Head of caudate nucleus (tissue), 42 donors: Measurements from ENCODE around the gene BRSK1.
A peak's percentile ranks its signal among the peaks of the same experiment; 100 is the strongest.

ENCODE experiments used
- DNase-seq, 42 donors: peaks; one replicate each; pipeline versions ENCODE4 v3.0.0 to v3.0.0-alpha.2; 2020 to 2021; ENCODE audit warnings: mixed read lengths in 7 of 42
- intact Hi-C: fragments of 100-400 bp; cut with DNase I; formaldehyde crosslinking; loops from one replicate; pipeline ENCODE4 v1.15.0; 2022

The BRSK1 gene

GRCh38 chr19:55283548-55284377, at the start of gene BRSK1:
BRSK1 (plus strand) TSS chr19:55283997; CDS start chr19:55284443, 446 bp downstream.
- DNase-seq = peak; percentile 71 to 95 (median 89)
- intact Hi-C loops = no loop called here

GRCh38 chr19:55238030-55238429, 45.8 kb upstream of the BRSK1 start:
- intact Hi-C loops = no loop called here
- DNase-seq = no peak

GRCh38 chr19:55239004-55239403, 44.8 kb upstream of the BRSK1 start:
- intact Hi-C loops = no loop called here
- DNase-seq = no peak

GRCh38 chr19:55240713-55241020, 43.1 kb upstream of the BRSK1 start:
- intact Hi-C loops = no loop called here
- no peak for DNase-seq

GRCh38 chr19:55241143-55241934, 42.5 kb upstream of the BRSK1 start:
- no peak for DNase-seq
- intact Hi-C loops = no loop called here

GRCh38 chr19:55241935-55242464, 41.8 kb upstream of the BRSK1 start:
- no peak for DNase-seq

GRCh38 chr19:55242517-55242916, 41.3 kb upstream of the BRSK1 start:
- intact Hi-C loops = no loop called here
- no peak for DNase-seq

More at GRCh38 chr19:55241935-55242464, 41.8 kb upstream of the BRSK1 start:
- intact Hi-C loops = no loop called here

- intact Hi-C loops = no loop called here
- DNase-seq = no peak
Measured at GRCh38 chr19:55244004-55244680, 39.7 kb upstream of the BRSK1 start.

GRCh38 chr19:55245236-55245904, 38.4 kb upstream of the BRSK1 start:
- DNase-seq = no peak
- intact Hi-C loops = no loop called here

- DNase-seq = no peak
- intact Hi-C loops = no loop called here
Measured at GRCh38 chr19:55246462-55247451, 37.0 kb upstream of the BRSK1 start.

- intact Hi-C loops = no loop called here
- DNase-seq = no peak
Measured at GRCh38 chr19:55247621-55248099, 36.1 kb upstream of the BRSK1 start.

- intact Hi-C loops = no loop called here
- DNase-seq = no peak
Measured at GRCh38 chr19:55248166-55248675, 35.6 kb upstream of the BRSK1 start.

- no peak for DNase-seq
- intact Hi-C loops = no loop called here
Measured at GRCh38 chr19:55248704-55249103, 35.1 kb upstream of the BRSK1 start.

GRCh38 chr19:55249841-55250240, 34.0 kb upstream of the BRSK1 start:
- intact Hi-C loops = no loop called here

GRCh38 chr19:55250262-55251036, 33.3 kb upstream of the BRSK1 start:
- intact Hi-C loops = no loop called here
- DNase-seq = no peak

More at GRCh38 chr19:55249841-55250240, 34.0 kb upstream of the BRSK1 start:
- no peak for DNase-seq

GRCh38 chr19:55251341-55252081, 32.3 kb upstream of the BRSK1 start:
- peak in 10 of 42 donors; percentile 28 to 68 (median 41) for DNase-seq
- intact Hi-C loops = no loop called here
